H1 (cell line): ENCODE results near the gene TPRG1L. TPM values are rescaled to one million over a fixed set of nuclear protein-coding genes. Genes with fewer than 3 reads are reported as not detected.

ENCODE experiments used
- CEBPB ChIP-seq: IDR thresholded peaks from 2 replicates; pipeline ENCODE4 v1.6.1; 2012; ENCODE audit warnings: low read depth, low read length
- CHD7 ChIP-seq: fragments of 300-600 bp; sonication (generic); IDR thresholded peaks from 2 replicates; pipeline ENCODE4 v1.7.1; 2012; ENCODE audit warnings: low read length, moderate library complexity, mild to moderate bottlenecking, inconsistent platforms; ENCODE audit not compliant: insufficient replicate concordance
- EGR1 ChIP-seq: IDR thresholded peaks from 2 replicates; pipeline ENCODE4 v1.6.1; 2011; ENCODE audit warnings: low read depth, low read length, borderline replicate concordance
- GABPA ChIP-seq: IDR thresholded peaks from 2 replicates; pipeline ENCODE4 v1.6.1; 2011; ENCODE audit warnings: mild to moderate bottlenecking, low read length, moderate library complexity, borderline replicate concordance; ENCODE audit not compliant: insufficient read depth
- KDM5A ChIP-seq: fragments of 200-600 bp; IDR thresholded peaks from 2 replicates; pipeline ENCODE4 v1.7.1; 2012; ENCODE audit warnings: mild to moderate bottlenecking, low read length, inconsistent platforms, mixed read lengths
- POLR2AphosphoS5 ChIP-seq: IDR thresholded peaks from 2 replicates; pipeline ENCODE4 v1.6.1; 2011; ENCODE audit warnings: low read depth, low read length
- polyA plus RNA-seq, 7 experiments: library from polyadenylated mRNA; depleted of rRNA in 3 of 7; stranded (reverse) in 5 of 7; unstranded in 2 of 7; fragments of >200 nt in 5 of 7; fragments of 200-250 nt in 2 of 7; gene quantifications; 1 replicate in 5 of 7; 2 replicates in 1 of 7; 4 replicates in 1 of 7; pipeline versions ENCODE4 v1.2.1 to v1.2.3, GENCODE V29; 2011 to 2013; ENCODE audit warnings: missing spikeins in 2 of 7, mixed read lengths in 2 of 7
- total RNA-seq: library from RNA; stranded (reverse); fragmentation: NEBNext Ultra II Directional; extraction: Animal tissue kit (Norgen Biotek cat#: 25700); gene quantifications from 2 replicates; pipeline ENCODE4 v1.2.1, GENCODE V29; 2021

The TPRG1L gene
- total and polyA plus RNA-seq, 2 of the 8 experiments (the other 6 are each of a cell fraction or from before 2014, with no cell fraction given): 21.7 to 22.3 TPM

- TF ChIP-seq CHD7 (no peak), CEBPB (no peak), POLR2AphosphoS5 (no peak), GABPA (no peak), EGR1 (no peak), KDM5A (no peak)
Measured at GRCh38 chr1:3630161-3630611, 5.4 kb downstream of the TPRG1L start (continued).
